Measurements from ENCODE around the gene ZEB2. TPM values are rescaled to one million over a fixed set of nuclear protein-coding genes. Genes with fewer than 3 reads are reported as not detected.

Gene ZEB2
- total RNA-seq, 4 donors from 2014 or later = 148 to 290 (median 218) TPM

DNA sequence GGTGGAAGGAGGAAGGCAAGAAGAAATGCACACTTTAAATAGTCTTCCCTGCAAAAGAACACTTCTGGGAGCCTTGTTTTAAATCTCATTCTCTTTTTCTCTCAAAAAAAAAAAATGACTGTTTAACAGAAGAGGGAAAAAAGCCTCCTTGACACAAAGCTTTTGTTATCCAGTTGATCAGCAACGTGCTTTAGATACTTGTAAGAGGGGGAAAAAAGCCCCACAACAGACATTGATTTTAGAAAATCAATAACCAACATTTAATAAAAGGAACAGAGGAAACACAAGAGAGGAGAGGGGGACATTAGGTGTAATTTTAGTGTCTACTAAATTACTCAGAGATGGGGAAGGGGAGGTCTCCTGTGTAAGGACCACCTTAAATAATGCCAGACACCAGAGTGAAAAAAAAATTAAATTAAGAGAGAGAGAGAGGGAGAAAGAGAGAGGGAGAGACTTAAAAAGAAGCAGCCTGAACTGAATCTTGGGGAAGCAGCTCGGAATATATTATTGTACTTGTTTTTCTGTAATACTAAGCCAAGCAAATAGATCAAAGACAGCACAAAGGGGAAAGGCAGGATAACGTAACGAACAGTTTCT lies 4.7 kb downstream of the ZEB2 start:
- peaks cover 0 to 30% (median 9%) of the 10 kb centered on the region in 4 donors for H3K4me1 ChIP-seq
- no peaks in the 10 kb centered on the region for H3K9me3 ChIP-seq
- H3K27ac ChIP-seq = peak overlapping the region; percentile 96 to 100 (median 98)
- peak overlapping the region; percentile 64 to 85 (median 78) for H3K4me3 ChIP-seq
- WGBS, 2 donors = 8 to 10% methylated on average over 4 of the region's 4 CpGs
- no peaks in the 10 kb centered on the region for H3K36me3 ChIP-seq
- no peaks in the 10 kb centered on the region for H3K27me3 ChIP-seq
- DNase-seq (ENCODE audit: low spot score in 2 of 2) = no peak
- TF ChIP-seq EP300 (IDR thresholded peaks at IDR 0.05) (no peak), POLR2A (IDR thresholded peaks at IDR 0.05) (no peak)
- TF ChIP-seq, protein P1, sequence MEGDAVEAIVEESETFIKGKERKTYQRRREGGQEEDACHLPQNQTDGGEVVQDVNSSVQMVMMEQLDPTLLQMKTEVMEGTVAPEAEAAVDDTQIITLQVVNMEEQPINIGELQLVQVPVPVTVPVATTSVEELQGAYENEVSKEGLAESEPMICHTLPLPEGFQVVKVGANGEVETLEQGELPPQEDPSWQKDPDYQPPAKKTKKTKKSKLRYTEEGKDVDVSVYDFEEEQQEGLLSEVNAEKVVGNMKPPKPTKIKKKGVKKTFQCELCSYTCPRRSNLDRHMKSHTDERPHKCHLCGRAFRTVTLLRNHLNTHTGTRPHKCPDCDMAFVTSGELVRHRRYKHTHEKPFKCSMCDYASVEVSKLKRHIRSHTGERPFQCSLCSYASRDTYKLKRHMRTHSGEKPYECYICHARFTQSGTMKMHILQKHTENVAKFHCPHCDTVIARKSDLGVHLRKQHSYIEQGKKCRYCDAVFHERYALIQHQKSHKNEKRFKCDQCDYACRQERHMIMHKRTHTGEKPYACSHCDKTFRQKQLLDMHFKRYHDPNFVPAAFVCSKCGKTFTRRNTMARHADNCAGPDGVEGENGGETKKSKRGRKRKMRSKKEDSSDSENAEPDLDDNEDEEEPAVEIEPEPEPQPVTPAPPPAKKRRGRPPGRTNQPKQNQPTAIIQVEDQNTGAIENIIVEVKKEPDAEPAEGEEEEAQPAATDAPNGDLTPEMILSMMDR (IDR thresholded peaks at IDR 0.05) = no peak

DNA sequence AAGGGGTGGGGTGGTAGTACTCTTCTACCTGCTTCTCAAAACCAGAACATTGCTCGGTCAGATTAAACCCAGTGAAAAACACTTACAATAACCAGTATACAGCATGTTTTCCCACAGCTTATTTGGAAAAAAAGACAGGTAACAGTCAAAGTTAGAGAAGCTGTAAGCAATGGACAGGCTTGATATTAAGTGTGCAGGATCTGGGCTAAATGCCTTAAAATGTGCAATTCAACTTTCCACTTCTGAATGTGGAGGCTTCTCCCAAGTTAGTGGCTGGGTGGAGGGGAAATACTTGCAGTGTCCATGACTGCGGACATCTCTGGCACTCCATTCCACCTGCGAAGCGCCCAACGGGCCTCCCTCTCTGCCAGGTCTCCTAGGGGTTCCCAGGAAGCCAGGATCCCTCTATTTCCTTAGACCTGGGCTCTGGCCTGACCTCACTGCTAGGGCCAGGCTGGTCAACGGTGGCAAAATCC lies 5.3 kb downstream of the ZEB2 start:
- Histone ChIP-seq H3K27me3 (no peaks in the 10 kb centered on the region), H3K9me3 (no peaks in the 10 kb centered on the region), H3K4me3 (peak overlapping the region; percentile 64 to 85 (median 78)), H3K27ac (peak overlapping the region; percentile 96 to 100 (median 98)), H3K36me3 (no peaks in the 10 kb centered on the region), H3K4me1 (peaks cover 0 to 35% (median 9%) of the 10 kb centered on the region in 4 donors)
- DNase-seq (ENCODE audit: low spot score in 2 of 2) = no peak
- 11 to 41% methylated on average over 6 of the region's 6 CpGs for WGBS, 2 donors
- TF ChIP-seq EP300 (IDR thresholded peaks at IDR 0.05) = peak in 1 of 2 donors; percentile 41
- TF ChIP-seq POLR2A (IDR thresholded peaks at IDR 0.05) = no peak

DNA sequence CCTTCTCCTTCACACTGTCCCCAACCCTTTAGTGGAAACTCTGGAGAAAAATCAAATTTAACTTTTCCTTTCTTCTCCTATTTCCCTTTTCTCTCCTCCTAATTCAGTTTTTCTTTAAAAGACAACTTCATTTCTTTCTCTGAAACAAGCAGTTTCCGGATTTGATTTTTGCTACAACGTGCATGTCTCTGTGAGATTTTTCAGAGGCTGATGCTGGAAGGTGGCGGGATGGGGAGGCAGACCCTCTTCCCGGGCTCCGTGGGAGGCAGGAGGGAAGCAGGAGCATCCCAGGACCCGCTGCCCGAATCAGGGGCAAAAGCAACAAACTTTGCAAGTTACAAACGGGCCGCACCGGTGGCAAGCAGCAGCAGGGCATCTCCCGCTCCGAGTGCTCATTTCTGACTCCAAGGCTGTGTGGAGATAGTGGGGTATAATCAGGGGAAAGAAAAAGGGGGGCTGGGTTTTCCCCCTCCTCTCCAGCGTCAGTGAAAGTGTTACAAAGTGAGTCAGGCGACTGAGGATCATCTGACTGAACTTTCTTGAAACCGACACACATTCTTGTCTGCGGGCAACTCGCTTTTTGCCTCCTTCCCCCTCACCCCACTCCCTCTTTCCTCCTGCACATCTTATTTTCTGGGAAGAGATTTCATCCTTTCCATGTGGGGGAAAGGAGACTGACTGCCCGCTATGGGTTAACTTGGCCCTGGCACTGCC lies 6.4 kb downstream of the ZEB2 start:
- Histone ChIP-seq H3K9me3 (no peaks in the 10 kb centered on the region), H3K4me1 (peaks cover 0 to 46% (median 12%) of the 10 kb centered on the region in 4 donors), H3K27ac (peak overlapping the region; percentile 96 to 100 (median 98)), H3K36me3 (no peaks in the 10 kb centered on the region), H3K4me3 (peak overlapping the region; percentile 64 to 85 (median 78)), H3K27me3 (no peaks in the 10 kb centered on the region)
- 21 to 35% methylated on average over 18 of the region's 18 CpGs for WGBS, 2 donors
- TF ChIP-seq POLR2A (IDR thresholded peaks at IDR 0.05) (peak; percentile 37 to 66), EP300 (IDR thresholded peaks at IDR 0.05) (peak in 1 of 2 donors; percentile 92)
- TF ChIP-seq, protein P1 (IDR thresholded peaks at IDR 0.05) = no peak
- DNase-seq (ENCODE audit: low spot score in 2 of 2) = no peak

DNA sequence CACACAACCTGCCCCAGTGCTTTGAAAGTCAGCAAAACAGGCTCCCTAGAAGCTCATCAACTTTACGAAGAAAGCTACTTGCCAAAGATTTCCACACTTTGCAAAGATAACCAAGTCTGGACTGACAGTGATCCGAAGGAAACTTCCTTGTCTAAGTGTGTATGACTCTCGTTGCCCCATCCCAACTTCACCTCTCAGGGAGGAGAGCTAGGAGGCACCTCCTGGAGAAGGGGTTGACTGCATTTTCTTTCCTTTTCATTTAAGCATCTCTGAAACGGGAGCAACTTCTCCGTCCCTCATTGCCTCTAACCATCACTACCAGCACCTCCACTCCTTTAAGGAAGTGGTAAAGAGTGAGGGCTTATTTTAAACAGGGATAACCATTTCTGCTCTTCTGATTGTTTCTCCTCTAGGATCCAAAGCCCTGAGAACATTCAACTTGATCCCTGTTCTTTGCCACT lies 7.0 kb downstream of the ZEB2 start:
- 20 to 27% methylated on average over 5 of the region's 5 CpGs for WGBS, 2 donors
- no peaks in the 10 kb centered on the region for H3K27me3 ChIP-seq
- no peak for TF ChIP-seq EP300 (IDR thresholded peaks at IDR 0.05)
- TF ChIP-seq, protein P1 (IDR thresholded peaks at IDR 0.05) = no peak
- no peak for TF ChIP-seq POLR2A (IDR thresholded peaks at IDR 0.05)

DNA sequence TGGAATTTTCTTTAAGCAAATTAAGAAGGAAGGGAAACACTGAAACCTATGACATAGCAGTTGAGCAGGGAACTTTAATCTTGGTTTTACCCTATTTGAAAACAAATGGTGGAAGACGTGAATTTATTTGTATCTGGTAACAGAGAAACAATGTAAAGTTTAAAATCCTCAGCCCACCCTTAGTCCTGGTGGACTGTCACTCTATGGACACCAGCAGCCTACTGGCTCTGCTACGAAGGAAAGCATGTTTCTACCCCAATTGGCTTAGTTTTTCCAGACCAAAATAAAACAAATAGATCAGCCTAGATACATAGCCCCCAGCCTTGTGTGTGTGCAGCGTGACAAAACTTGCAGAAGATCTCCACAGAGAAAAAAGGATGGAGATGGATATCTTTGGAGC lies 7.4 kb downstream of the ZEB2 start:
- DNase-seq (ENCODE audit: low spot score in 2 of 2) = no peak
- Histone ChIP-seq H3K4me3 (peak overlapping the region; percentile 64 to 85 (median 78)), H3K36me3 (no peaks in the 10 kb centered on the region), H3K27ac (peak overlapping the region; percentile 96 to 100 (median 98)), H3K4me1 (peaks cover 0 to 57% (median 14%) of the 10 kb centered on the region in 4 donors), H3K27me3 (no peaks in the 10 kb centered on the region), H3K9me3 (no peaks in the 10 kb centered on the region)
- TF ChIP-seq, protein P1 (IDR thresholded peaks at IDR 0.05) = no peak
- TF ChIP-seq POLR2A (IDR thresholded peaks at IDR 0.05) (no peak), EP300 (IDR thresholded peaks at IDR 0.05) (no peak)
- 35 to 49% methylated on average over 3 of the region's 3 CpGs for WGBS, 2 donors

More for the DNA sequence above, 7.0 kb downstream of the ZEB2 start:
- Histone ChIP-seq H3K4me3 (peak overlapping the region; percentile 64 to 85 (median 78)), H3K36me3 (no peaks in the 10 kb centered on the region), H3K27ac (peak overlapping the region; percentile 96 to 100 (median 98)), H3K9me3 (no peaks in the 10 kb centered on the region), H3K4me1 (peaks cover 0 to 53% (median 14%) of the 10 kb centered on the region in 4 donors)
- DNase-seq (ENCODE audit: low spot score in 2 of 2) = no peak
